Measurements from ENCODE around the gene ITPK1.
"Not testable (repeated sequence)": the region's sequence is repeated elsewhere in the genome, so short reads cannot be mapped to it uniquely, and the experiment has no call there.

ITPK1 gene

DNA sequence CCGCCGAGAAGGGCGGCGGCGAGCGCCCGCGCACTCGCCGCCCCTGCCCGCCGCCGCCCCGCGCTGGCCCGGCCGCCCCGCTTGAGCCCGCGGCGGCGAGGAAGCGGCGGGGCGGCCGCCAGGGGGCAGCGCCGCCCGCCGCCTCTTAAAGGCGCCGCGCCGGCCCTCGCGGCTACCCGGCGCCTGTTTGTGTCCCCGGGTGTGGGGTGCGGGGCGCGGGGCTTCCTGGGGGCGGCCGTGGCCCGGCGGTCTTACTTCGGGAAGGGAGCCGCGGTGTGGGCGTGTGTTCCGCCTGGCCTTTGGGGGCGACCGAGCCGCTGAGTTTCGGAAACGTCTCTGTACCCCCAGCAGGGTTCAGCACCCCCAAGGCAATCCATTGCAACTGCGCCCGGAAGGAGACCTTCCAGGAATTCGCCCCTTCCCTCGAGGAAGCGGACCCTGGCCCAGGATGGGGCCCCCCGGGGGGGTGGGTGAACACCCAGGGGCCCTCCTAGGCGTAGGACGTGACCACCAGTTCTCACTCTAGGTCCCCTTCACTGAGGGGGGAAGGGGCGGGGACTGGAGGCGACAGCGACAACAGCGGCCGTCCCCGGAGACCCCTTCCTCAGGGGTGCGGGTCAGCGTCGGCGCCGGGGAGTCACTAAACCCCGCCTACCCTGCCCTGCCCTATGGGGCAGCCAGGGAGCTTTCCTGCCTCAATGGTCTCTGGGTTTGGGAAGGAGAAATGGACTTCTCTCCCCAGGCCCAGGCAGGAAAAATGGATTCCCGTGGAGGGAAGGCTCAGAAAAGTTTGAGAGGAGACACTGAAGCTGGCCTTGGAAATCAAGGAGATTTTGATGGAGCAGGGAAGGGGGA, at the start of gene ITPK1:
Gene ITPK1, minus strand, starts transcription at position 105 of the 855 bp plus-strand sequence. CDS start 762 bp downstream, outside the sequence.
- Histone ChIP-seq H3K4me3 (ENCODE audit: low read depth in 1 of 2, low read length in 2 of 2) (peak within 1 kb of the TSS; percentile 65 to 84), H3K27me3 (ENCODE audit: low read depth, low read length) (no peaks in the 10 kb centered on the region), H3K9me3 (ENCODE audit: control insufficient read depth in 1 of 2, low read length in 2 of 2) (no peaks in the 10 kb centered on the region), H3K36me3 (ENCODE audit: control insufficient read depth in 1 of 2, insufficient read depth in 2 of 2, low read length in 2 of 2) (no peaks in the 10 kb centered on the region), H3K27ac (ENCODE audit: low read length) (peak within 1 kb of the TSS; percentile 90), H3K4me1 (ENCODE audit: control insufficient read depth in 1 of 2, insufficient read depth in 2 of 2, low read length in 2 of 2) (peaks cover 19 to 26% of the 10 kb centered on the region in 2 donors)

- Histone ChIP-seq H3K9me3 (ENCODE audit: control insufficient read depth in 1 of 2, low read length in 2 of 2) (no peaks in the 10 kb centered on the region), H3K4me3 (ENCODE audit: low read depth in 1 of 2, low read length in 2 of 2) (no peak overlapping the region), H3K36me3 (ENCODE audit: control insufficient read depth in 1 of 2, insufficient read depth in 2 of 2, low read length in 2 of 2) (no peaks in the 10 kb centered on the region), H3K27ac (ENCODE audit: low read length) (no peak overlapping the region), H3K27me3 (ENCODE audit: low read depth, low read length) (no peaks in the 10 kb centered on the region), H3K4me1 (ENCODE audit: control insufficient read depth in 1 of 2, insufficient read depth in 2 of 2, low read length in 2 of 2) (no peaks in the 10 kb centered on the region)
Measured at GRCh38 chr14:93163564-93163963, 47.8 kb upstream of the ITPK1 start.

DNA sequence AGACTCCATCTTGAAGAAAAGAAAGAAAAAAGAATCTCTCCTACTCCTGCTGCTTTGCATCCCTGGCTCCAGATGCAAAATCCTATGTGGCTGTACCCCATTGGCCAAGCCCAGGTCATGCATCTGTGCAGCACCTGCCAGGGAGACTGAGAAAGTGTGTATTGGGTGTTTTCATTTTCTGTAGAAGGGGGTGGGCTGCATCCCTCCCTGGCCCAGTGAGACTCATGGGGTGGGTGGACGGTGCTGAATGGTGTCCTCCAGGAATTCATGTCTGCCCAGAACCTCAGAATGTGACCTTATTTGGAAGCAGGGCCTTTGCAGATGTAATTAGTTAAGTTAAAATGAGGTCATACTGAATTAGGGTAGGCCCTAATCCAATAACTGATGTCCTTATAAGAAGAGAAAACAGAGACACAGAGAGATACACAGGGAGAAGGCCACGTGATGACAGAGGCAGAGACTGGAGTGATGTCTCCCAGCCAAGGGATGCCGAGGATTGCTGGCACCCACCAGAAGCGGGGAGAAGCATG, 45.8 kb upstream of the ITPK1 start:
- H3K9me3 ChIP-seq (ENCODE audit: control insufficient read depth in 1 of 2, low read length in 2 of 2), result no peaks in the 10 kb centered on the region
- no peak overlapping the region for H3K27ac ChIP-seq (ENCODE audit: low read length)
- no peaks in the 10 kb centered on the region for H3K27me3 ChIP-seq (ENCODE audit: low read depth, low read length)
- H3K4me3 ChIP-seq (ENCODE audit: low read depth in 1 of 2, low read length in 2 of 2), result no peak overlapping the region
- H3K4me1 ChIP-seq (ENCODE audit: control insufficient read depth in 1 of 2, insufficient read depth in 2 of 2, low read length in 2 of 2), result no peaks in the 10 kb centered on the region
- no peaks in the 10 kb centered on the region for H3K36me3 ChIP-seq (ENCODE audit: control insufficient read depth in 1 of 2, insufficient read depth in 2 of 2, low read length in 2 of 2)

DNA sequence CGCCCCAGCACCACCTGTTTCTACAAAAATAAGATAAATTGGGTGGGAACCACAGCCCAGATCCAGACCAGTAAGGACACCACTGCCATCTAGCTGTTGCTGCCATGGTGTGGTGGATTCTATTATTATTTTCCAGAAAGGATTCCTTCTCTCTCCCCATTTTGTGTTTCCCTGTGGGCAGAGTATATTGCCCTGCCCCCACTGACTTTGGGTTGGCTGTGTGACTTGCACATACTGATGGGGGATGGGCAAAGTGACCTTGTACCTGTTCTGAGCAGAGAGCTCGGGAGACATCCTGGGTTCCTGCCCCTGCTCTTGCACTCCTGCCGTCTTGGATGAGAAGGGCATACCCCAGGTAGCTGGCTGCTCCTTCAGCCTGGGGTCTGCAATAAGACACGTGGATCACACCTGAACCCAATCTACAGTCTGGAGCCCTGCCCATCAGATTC, 44.7 kb upstream of the ITPK1 start:
- Histone ChIP-seq H3K4me3 (ENCODE audit: low read depth in 1 of 2, low read length in 2 of 2) (no peak overlapping the region), H3K9me3 (ENCODE audit: control insufficient read depth in 1 of 2, low read length in 2 of 2) (no peaks in the 10 kb centered on the region), H3K4me1 (ENCODE audit: control insufficient read depth in 1 of 2, insufficient read depth in 2 of 2, low read length in 2 of 2) (no peaks in the 10 kb centered on the region), H3K36me3 (ENCODE audit: control insufficient read depth in 1 of 2, insufficient read depth in 2 of 2, low read length in 2 of 2) (no peaks in the 10 kb centered on the region), H3K27ac (ENCODE audit: low read length) (no peak overlapping the region), H3K27me3 (ENCODE audit: low read depth, low read length) (no peaks in the 10 kb centered on the region)

- H3K36me3 ChIP-seq (ENCODE audit: control insufficient read depth in 1 of 2, insufficient read depth in 2 of 2, low read length in 2 of 2); H3K27me3 ChIP-seq (ENCODE audit: low read depth, low read length); H3K27ac ChIP-seq (ENCODE audit: low read length); H3K9me3 ChIP-seq (ENCODE audit: control insufficient read depth in 1 of 2, low read length in 2 of 2); H3K4me3 ChIP-seq (ENCODE audit: low read depth in 1 of 2, low read length in 2 of 2); H3K4me1 ChIP-seq (ENCODE audit: control insufficient read depth in 1 of 2, insufficient read depth in 2 of 2, low read length in 2 of 2): not testable (repeated sequence)
Measured at GRCh38 chr14:93159625-93160352, 44.1 kb upstream of the ITPK1 start.

DNA sequence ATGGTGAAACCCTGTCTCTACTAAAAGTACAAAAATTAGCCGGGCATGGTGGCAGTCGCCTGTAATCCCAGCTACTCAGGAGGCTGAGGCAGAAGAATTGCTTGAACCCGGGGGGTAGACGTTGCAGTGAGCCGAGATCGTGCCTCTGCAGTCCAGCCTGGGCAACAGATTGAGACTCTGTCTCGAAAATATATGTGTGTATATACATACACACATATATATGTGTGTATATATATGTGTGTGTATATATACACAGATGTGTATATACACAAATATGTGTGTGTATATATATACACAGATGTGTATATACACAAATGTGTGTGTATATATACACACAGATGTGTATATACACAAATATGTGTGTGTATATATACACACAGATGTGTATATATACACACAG, 42.6 kb upstream of the ITPK1 start:
- not testable (repeated sequence) for H3K36me3 ChIP-seq (ENCODE audit: control insufficient read depth in 1 of 2, insufficient read depth in 2 of 2, low read length in 2 of 2); H3K27ac ChIP-seq (ENCODE audit: low read length); H3K9me3 ChIP-seq (ENCODE audit: control insufficient read depth in 1 of 2, low read length in 2 of 2); H3K4me3 ChIP-seq (ENCODE audit: low read depth in 1 of 2, low read length in 2 of 2); H3K27me3 ChIP-seq (ENCODE audit: low read depth, low read length); H3K4me1 ChIP-seq (ENCODE audit: control insufficient read depth in 1 of 2, insufficient read depth in 2 of 2, low read length in 2 of 2)

- Histone ChIP-seq H3K27me3 (ENCODE audit: low read depth, low read length) (no peaks in the 10 kb centered on the region), H3K36me3 (ENCODE audit: control insufficient read depth in 1 of 2, insufficient read depth in 2 of 2, low read length in 2 of 2) (no peaks in the 10 kb centered on the region), H3K27ac (ENCODE audit: low read length) (no peak overlapping the region), H3K4me1 (ENCODE audit: control insufficient read depth in 1 of 2, insufficient read depth in 2 of 2, low read length in 2 of 2) (no peaks in the 10 kb centered on the region), H3K4me3 (ENCODE audit: low read depth in 1 of 2, low read length in 2 of 2) (no peak overlapping the region), H3K9me3 (ENCODE audit: control insufficient read depth in 1 of 2, low read length in 2 of 2) (no peaks in the 10 kb centered on the region)
Measured at GRCh38 chr14:93156693-93157369, 41.1 kb upstream of the ITPK1 start.

DNA sequence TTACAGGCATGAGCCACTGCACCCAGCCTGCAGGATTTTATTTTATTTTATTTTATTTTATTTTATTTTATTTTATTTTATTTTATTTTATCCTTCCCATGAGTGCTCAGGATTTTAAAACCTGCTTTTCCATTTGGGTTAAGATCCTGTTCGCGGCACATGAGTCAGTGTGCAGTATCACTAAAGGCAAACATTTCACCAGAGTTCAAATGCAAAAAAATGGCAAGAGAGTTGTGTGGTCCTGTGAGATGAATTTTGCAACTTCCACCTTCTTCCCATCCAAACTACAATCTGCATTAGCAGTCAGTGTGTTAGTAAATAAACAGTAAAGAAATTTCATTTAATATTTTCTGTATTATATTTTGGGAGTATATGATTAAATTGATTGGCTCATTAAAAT, 39.9 kb upstream of the ITPK1 start:
- no peaks in the 10 kb centered on the region for H3K9me3 ChIP-seq (ENCODE audit: control insufficient read depth in 1 of 2, low read length in 2 of 2)
- H3K36me3 ChIP-seq (ENCODE audit: control insufficient read depth in 1 of 2, insufficient read depth in 2 of 2, low read length in 2 of 2), result no peaks in the 10 kb centered on the region
- H3K4me3 ChIP-seq (ENCODE audit: low read depth in 1 of 2, low read length in 2 of 2), result no peak overlapping the region
- no peaks in the 10 kb centered on the region for H3K4me1 ChIP-seq (ENCODE audit: control insufficient read depth in 1 of 2, insufficient read depth in 2 of 2, low read length in 2 of 2)
- H3K27ac ChIP-seq (ENCODE audit: low read length), result no peak overlapping the region
- H3K27me3 ChIP-seq (ENCODE audit: low read depth, low read length), result no peaks in the 10 kb centered on the region

DNA sequence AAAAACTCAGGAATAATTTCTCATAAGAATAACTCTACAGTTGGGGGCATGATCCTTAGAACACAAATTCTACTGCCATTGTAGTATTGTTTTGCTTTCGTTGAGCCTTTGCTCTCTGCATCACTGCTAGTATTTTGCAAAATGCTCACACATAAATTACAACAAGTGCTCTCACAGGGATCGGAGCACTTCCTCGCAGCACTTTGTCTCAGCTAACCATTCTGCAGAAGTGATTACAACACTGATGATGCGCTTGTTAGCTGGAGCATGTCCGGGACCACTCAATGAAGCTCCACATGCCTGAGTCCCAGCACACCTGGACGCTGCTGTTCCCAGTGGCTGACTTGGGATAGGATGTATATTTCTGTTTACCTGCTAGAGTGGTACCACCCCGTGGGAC, 37.4 kb upstream of the ITPK1 start:
- no peak overlapping the region for H3K4me3 ChIP-seq (ENCODE audit: low read depth in 1 of 2, low read length in 2 of 2)
- no peak overlapping the region for H3K27ac ChIP-seq (ENCODE audit: low read length)
- no peaks in the 10 kb centered on the region for H3K9me3 ChIP-seq (ENCODE audit: control insufficient read depth in 1 of 2, low read length in 2 of 2)
- H3K27me3 ChIP-seq (ENCODE audit: low read depth, low read length), result no peaks in the 10 kb centered on the region
- no peaks in the 10 kb centered on the region for H3K36me3 ChIP-seq (ENCODE audit: control insufficient read depth in 1 of 2, insufficient read depth in 2 of 2, low read length in 2 of 2)
- H3K4me1 ChIP-seq (ENCODE audit: control insufficient read depth in 1 of 2, insufficient read depth in 2 of 2, low read length in 2 of 2), result no peaks in the 10 kb centered on the region

DNA sequence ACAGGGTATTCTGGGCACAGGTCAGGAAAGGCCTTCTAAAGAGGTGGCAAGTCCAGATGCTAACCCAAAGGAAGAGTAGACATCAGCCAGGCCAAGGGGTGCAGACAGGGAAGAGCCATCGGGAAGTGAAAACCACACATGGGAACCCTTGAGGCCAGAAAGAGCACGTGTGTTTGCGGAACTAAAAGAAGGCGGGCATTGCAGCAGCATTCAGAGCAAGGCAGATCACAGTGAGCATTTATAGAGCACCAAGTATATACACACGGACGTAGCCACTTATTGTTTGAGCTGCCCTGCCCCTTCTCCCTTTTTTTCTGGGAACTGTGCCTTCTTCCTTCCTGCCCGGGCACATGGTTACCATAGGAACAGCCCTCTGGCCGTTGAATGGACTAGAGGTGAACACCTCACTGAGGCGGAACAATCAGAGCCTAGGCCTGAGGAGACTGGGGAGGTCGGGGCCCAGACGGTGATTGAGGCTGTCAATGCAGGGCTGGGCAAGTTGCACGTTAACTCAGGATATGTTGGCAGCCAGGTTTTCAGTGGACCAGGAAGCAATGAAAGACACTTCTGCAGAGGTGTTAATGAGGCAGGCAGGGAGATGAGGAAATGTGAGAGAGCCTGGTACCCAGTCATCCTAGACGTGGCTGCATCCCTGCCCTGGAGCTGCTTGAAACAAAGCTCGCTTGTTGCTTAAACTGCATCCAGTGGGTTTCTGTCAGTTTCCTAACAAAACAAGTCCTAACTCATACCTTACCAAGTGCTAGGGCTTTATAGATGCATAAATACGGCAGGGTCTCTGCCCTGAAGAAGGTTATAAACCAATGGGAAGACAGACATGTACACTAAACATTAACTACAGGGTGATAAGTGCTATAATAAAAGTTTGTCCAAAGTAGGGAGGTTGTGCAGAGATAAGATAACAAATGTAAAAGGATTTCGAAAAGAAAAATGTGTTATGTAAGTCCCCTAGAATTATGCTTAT, 34.8 kb upstream of the ITPK1 start:
- H3K27me3 ChIP-seq (ENCODE audit: low read depth, low read length), result no peaks in the 10 kb centered on the region
- no peaks in the 10 kb centered on the region for H3K9me3 ChIP-seq (ENCODE audit: control insufficient read depth in 1 of 2, low read length in 2 of 2)
- H3K4me3 ChIP-seq (ENCODE audit: low read depth in 1 of 2, low read length in 2 of 2), result no peak overlapping the region
- H3K27ac ChIP-seq (ENCODE audit: low read length), result no peak overlapping the region
- H3K36me3 ChIP-seq (ENCODE audit: control insufficient read depth in 1 of 2, insufficient read depth in 2 of 2, low read length in 2 of 2), result no peaks in the 10 kb centered on the region
- H3K4me1 ChIP-seq (ENCODE audit: control insufficient read depth in 1 of 2, insufficient read depth in 2 of 2, low read length in 2 of 2), result no peaks in the 10 kb centered on the region

Measured in muscle layer of duodenum (tissue), 2 donors.